GM23338 (cell line): Measurements from ENCODE around the gene CBFA2T3. TPM values are rescaled to one million over a fixed set of nuclear protein-coding genes. Genes with fewer than 3 reads are reported as not detected.

Experiments
- ATAC-seq: fragments of 200-7000 bp; cut with Tn5 transposase; 3 replicates; pipeline ENCODE4 v1.9.1; 2020
- DNase-seq: peaks from one replicate; pipeline ENCODE4 v3.0.0-alpha.2; 2015; ENCODE audit warnings: low spot score
- H2AFZ ChIP-seq: fragments of 200-600 bp; sonication (generic); 2 replicates; pipeline ENCODE4 v1.8.0; 2016; ENCODE audit warnings: antibody characterized with exemption, mild to moderate bottlenecking, moderate library complexity
- H3F3A ChIP-seq: fragments of 200-600 bp; sonication (generic); replicated peaks from 2 replicates; pipeline ENCODE4 v1.8.0; 2017; ENCODE audit warnings: antibody characterized with exemption, mixed run types, low read depth
- H3K27ac ChIP-seq: fragments of 200-600 bp; sonication (generic); 2 replicates; pipeline ENCODE4 v1.6.1; 2016; ENCODE audit warnings: low read depth
- H3K27me3 ChIP-seq: fragments of 200-600 bp; sonication (generic); 2 replicates; pipeline ENCODE4 v1.8.0; 2016; ENCODE audit warnings: mild to moderate bottlenecking, mixed run types, moderate library complexity; ENCODE audit not compliant: insufficient read depth
- H3K36me3 ChIP-seq: fragments of 200-600 bp; sonication (generic); 2 replicates; pipeline ENCODE4 v1.8.0; 2016; ENCODE audit warnings: mild to moderate bottlenecking; ENCODE audit not compliant: insufficient read depth
- H3K4me1 ChIP-seq: fragments of 200-600 bp; sonication (generic); 2 replicates; pipeline ENCODE4 v1.8.0; 2016; ENCODE audit warnings: mild to moderate bottlenecking, moderate library complexity; ENCODE audit not compliant: insufficient read depth
- H3K4me2 ChIP-seq: fragments of 200-600 bp; sonication (generic); 2 replicates; pipeline ENCODE4 v1.7.1; 2017; ENCODE audit warnings: mixed run types
- H3K4me3 ChIP-seq: fragments of 200-600 bp; sonication (generic); 2 replicates; pipeline ENCODE4 v1.6.1; 2016; ENCODE audit warnings: mixed run types
- H3K79me2 ChIP-seq: fragments of 200-600 bp; sonication (generic); replicated peaks from 2 replicates; pipeline ENCODE4 v1.8.0; 2017; ENCODE audit warnings: mild to moderate bottlenecking; ENCODE audit not compliant: insufficient read depth
- H3K9me2 ChIP-seq: fragments of 200-600 bp; sonication (generic); 2 replicates; pipeline ENCODE4 v1.8.0; 2017; ENCODE audit not compliant: insufficient read depth
- H4K20me1 ChIP-seq: fragments of 200-600 bp; sonication (generic); replicated peaks from 2 replicates; pipeline ENCODE4 v1.8.0; 2017; ENCODE audit warnings: mild to moderate bottlenecking; ENCODE audit not compliant: insufficient read depth
- H3K27ac Mint-ChIP-seq: 2 replicates; pipeline ENCODE4 v1.8.0; 2020; ENCODE audit warnings: inconsistent platforms, mild to moderate bottlenecking, moderate library complexity, mixed read lengths
- H3K27me3 Mint-ChIP-seq: 3 replicates; pipeline ENCODE4 v1.8.0; 2022; ENCODE audit warnings: low read depth, mild to moderate bottlenecking, moderate library complexity, mixed read lengths, inconsistent platforms; ENCODE audit not compliant: insufficient read depth, poor library complexity
- H3K36me3 Mint-ChIP-seq: 3 replicates; pipeline ENCODE4 v1.8.0; 2021; ENCODE audit warnings: low read depth, mild to moderate bottlenecking, inconsistent platforms, moderate library complexity, mixed read lengths
- H3K4me1 Mint-ChIP-seq: 3 replicates; pipeline ENCODE4 v1.8.0; 2020; ENCODE audit warnings: mild to moderate bottlenecking, inconsistent platforms, mixed read lengths
- H3K4me3 Mint-ChIP-seq: 3 replicates; pipeline ENCODE4 v1.8.0; 2021; ENCODE audit warnings: moderate library complexity, mild to moderate bottlenecking, inconsistent platforms, mixed read lengths
- H3K9me3 Mint-ChIP-seq: 3 replicates; pipeline ENCODE4 v1.8.0; 2020; ENCODE audit warnings: moderate library complexity, mild to moderate bottlenecking, inconsistent platforms, mixed read lengths
- CREB1 ChIP-seq: fragments of 250-450 bp; sonication (Bioruptor Pico); IDR thresholded peaks from 2 replicates; pipeline ENCODE4 v1.5.0; 2020; ENCODE audit warnings: low read depth, mild to moderate bottlenecking, moderate library complexity
- CTCF ChIP-seq, 2 experiments: fragments of 200-600 bp in 1 of 2; sonication (generic) in 1 of 2; conservative IDR thresholded peaks; 2 replicates each; pipeline versions ENCODE4 v1.5.1 to v1.6.1; 2016 to 2017; ENCODE audit warnings: antibody characterized with exemption in 2 of 2, low read depth in 2 of 2, mild to moderate bottlenecking in 2 of 2, moderate library complexity in 1 of 2
- ETS1 ChIP-seq: IDR thresholded peaks from 2 replicates; pipeline ENCODE4 v1.6.1; 2016; ENCODE audit warnings: antibody characterized with exemption
- EZH2 ChIP-seq: fragments of 200-600 bp; sonication (generic); IDR thresholded peaks from one replicate; pipeline ENCODE4 v1.8.0; 2017; ENCODE audit warnings: antibody characterized with exemption, mild to moderate bottlenecking, low read depth; ENCODE audit not compliant: unreplicated experiment
- EZH2phosphoT487 ChIP-seq: fragments of 200-600 bp; sonication (generic); IDR thresholded peaks from one replicate; pipeline ENCODE4 v1.8.1; 2018; ENCODE audit warnings: antibody characterized with exemption; ENCODE audit not compliant: unreplicated experiment
- NANOG ChIP-seq: IDR thresholded peaks from 2 replicates; pipeline ENCODE4 v1.6.1; 2016; ENCODE audit warnings: antibody characterized with exemption, borderline replicate concordance
- POLR2AphosphoS5 ChIP-seq: IDR thresholded peaks from 2 replicates; pipeline ENCODE4 v1.6.1; 2016; ENCODE audit warnings: antibody characterized with exemption, low read depth
- REST ChIP-seq: IDR thresholded peaks from one replicate; pipeline ENCODE4 v1.6.1; 2018; ENCODE audit warnings: antibody characterized with exemption; ENCODE audit not compliant: unreplicated experiment
- STAT1 ChIP-seq: IDR thresholded peaks from one replicate; pipeline ENCODE4 v1.6.1; 2016; ENCODE audit warnings: antibody characterized with exemption; ENCODE audit not compliant: unreplicated experiment
- ZNF114 ChIP-seq: fragments of 250-450 bp; sonication (Bioruptor Pico); IDR thresholded peaks from 2 replicates; pipeline ENCODE4 v1.5.0; 2020; ENCODE audit warnings: mild to moderate bottlenecking, moderate library complexity
- ZNF331 ChIP-seq: fragments of 250-450 bp; sonication (Bioruptor Pico); IDR thresholded peaks from 2 replicates; pipeline ENCODE4 v1.5.0; 2020; ENCODE audit warnings: low read depth, mild to moderate bottlenecking, moderate library complexity
- polyA plus RNA-seq: library from polyadenylated mRNA; unstranded; fragments of >200 nt; fragmentation: Nextera tagmentation; extraction: Ambion mirVana; gene quantifications from 2 replicates; pipeline ENCODE4 v1.2.1, GENCODE V29; 2016
- total RNA-seq: library from RNA; depleted of rRNA; stranded (reverse); fragments of >200 nt; shearing (Covaris generic); gene quantifications from 2 replicates; pipeline ENCODE4 v1.2.3, GENCODE V29; 2014

Gene CBFA2T3
- total and polyA plus RNA-seq, 2 experiments from 2014 or later: 0.87 to 1.5 TPM

GRCh38 chr16:88983771-88984687 is 7.0 kb upstream of the CBFA2T3 start:
- Histone ChIP-seq H3K27me3 (no peaks in the 10 kb centered on the region), H3K36me3 (no peaks in the 10 kb centered on the region), H2AFZ (no peak overlapping the region), H3K4me1 (no peaks in the 10 kb centered on the region), H3K79me2 (no peaks in the 10 kb centered on the region), H3F3A (no peaks in the 10 kb centered on the region), H3K27ac (no peak overlapping the region), H3K9me2 (no peaks in the 10 kb centered on the region), H3K4me2 (no peak overlapping the region), H4K20me1 (no peaks in the 10 kb centered on the region), H3K4me3 (no peak overlapping the region)
- no peaks in the 10 kb centered on the region for H3K9me3 Mint-ChIP-seq
- no peaks in the 10 kb centered on the region for H3K36me3 Mint-ChIP-seq
- H3K27ac Mint-ChIP-seq: no peak overlapping the region
- H3K4me1 Mint-ChIP-seq: peaks cover 4% of the 10 kb centered on the region; the same call in 2 of the 3 replicates
- TF ChIP-seq REST (no peak), CREB1 (CRISPR knock-in tag) (no peak), EZH2phosphoT487 (no peak), STAT1 (no peak), ZNF331 (CRISPR knock-in tag) (no peak), POLR2AphosphoS5 (no peak), CTCF (conservative IDR thresholded peaks at IDR 0.05; ENCODE audit: low read depth in 2 of 2) (no peak), ETS1 (no peak), NANOG (no peak), ZNF114 (CRISPR knock-in tag) (no peak), EZH2 (no peak)
- H3K27me3 Mint-ChIP-seq: peaks cover 7% of the 10 kb centered on the region
- no peak for DNase-seq
- ATAC-seq: no peak
- H3K4me3 Mint-ChIP-seq: no peak overlapping the region
